IPS DF 4.7 (cell line): ENCODE data around the gene STING1.
"Not testable (repeated sequence)": the region's sequence is repeated elsewhere in the genome, so short reads cannot be mapped to it uniquely, and the experiment has no call there.

Source experiments
- DNase-seq: peaks from one replicate; pipeline ENCODE4 v3.0.0-alpha.2; 2013; ENCODE audit warnings: low spot score; ENCODE audit errors: extremely low read depth

The STING1 gene

GRCh38 chr5:139440416-139440815, 42.1 kb downstream of the STING1 start:
- DNase-seq = not testable (repeated sequence)

- peak; percentile 74 for DNase-seq
Observed at GRCh38 chr5:139439013-139439903, 43.3 kb downstream of the STING1 start, which contains the start of gene DNAJC18. TSS of gene DNAJC18 (minus strand) at chr5:139439525. CDS start at chr5:139439445, 80 bp downstream.

- DNase-seq = no peak
Observed at GRCh38 chr5:139438707-139439012, 43.9 kb downstream of the STING1 start.

GRCh38 chr5:139435676-139436075, 46.9 kb downstream of the STING1 start:
- DNase-seq = no peak

GRCh38 chr5:139431706-139432105, 50.9 kb downstream of the STING1 start:
- DNase-seq = no peak

- DNase-seq = no peak
Observed at GRCh38 chr5:139430015-139430414, 52.5 kb downstream of the STING1 start.

GRCh38 chr5:139426203-139426885, 56.2 kb downstream of the STING1 start:
- no peak for DNase-seq
